Measurements from ENCODE around the gene TUBA4A. TPM values are rescaled to one million over a fixed set of nuclear protein-coding genes. Genes with fewer than 3 reads are reported as not detected.

TUBA4A gene
- total and polyA plus RNA-seq, 8 donors: 18.7 to 141 (median 40.0) TPM

- 0 to 1% (median 0%) methylated on average over 36 to 65 of the region's 65 CpGs for WGBS, 5 donors
These were observed 25.6 kb upstream of the TUBA4A start, which contains the start of gene DNAJB2 for GRCh38 chr2:219279151-219279915. DNAJB2 (plus strand) TSS chr2:219279366; CDS start chr2:219279834, 468 bp downstream.

GRCh38 chr2:219278655-219279150, 25.0 kb upstream of the TUBA4A start:
- TF ChIP-seq CTCF (IDR thresholded peaks at IDR 0.05): peak in 1 of 7 experiments; percentile 11
- TF ChIP-seq POLR2A (IDR thresholded peaks at IDR 0.05): no peak
- WGBS, 5 donors: 10 to 14% (median 12%) methylated on average over 9 of the region's 9 CpGs
- intact Hi-C loops (cut with DNase I; ENCODE audit: low total_unique reads): no loop called here

More at GRCh38 chr2:219279151-219279915, 25.6 kb upstream of the TUBA4A start, which contains the start of gene DNAJB2:
- Histone ChIP-seq H3K27ac (peak within 1 kb of the TSS; percentile 96 to 100 (median 99)), H3K4me3 (peak within 1 kb of the TSS; percentile 51 to 74 (median 70)), H3K36me3 (peaks cover 29 to 41% (median 39%) of the 10 kb centered on the region in 4 donors), H3K9me3 (no peaks in the 10 kb centered on the region), H3K27me3 (no peaks in the 10 kb centered on the region), H3K4me1 (peaks cover 22 to 50% (median 33%) of the 10 kb centered on the region in 4 donors)
- TF ChIP-seq CTCF (IDR thresholded peaks at IDR 0.05) (peak in 1 of 7 experiments; percentile 13), POLR2AphosphoS5 (IDR thresholded peaks at IDR 0.05) (peak; percentile 96 to 99 (median 98)), POLR2A (IDR thresholded peaks at IDR 0.05) (peak in 2 of 4 donors; percentile 21 to 72), EP300 (IDR thresholded peaks at IDR 0.05) (peak; percentile 51)
- intact Hi-C loops (cut with DNase I; ENCODE audit: low total_unique reads): no loop called here
- DNase-seq: peak; percentile 99

GRCh38 chr2:219277703-219278654, 24.3 kb upstream of the TUBA4A start:
- Histone ChIP-seq H3K36me3 (peaks cover 18 to 27% (median 25%) of the 10 kb centered on the region in 4 donors), H3K27ac (peak overlapping the region; percentile 39 to 100 (median 99)), H3K27me3 (no peaks in the 10 kb centered on the region), H3K4me1 (peaks cover 22 to 43% (median 31%) of the 10 kb centered on the region in 4 donors), H3K4me3 (peak overlapping the region in 1 of 4 donors; percentile 33), H3K9me3 (no peaks in the 10 kb centered on the region)
- peak; percentile 85 to 93 for DNase-seq
- WGBS, 5 donors: 23 to 34% (median 23%) methylated on average over 19 to 25 of the region's 25 CpGs
- intact Hi-C loops (cut with DNase I; ENCODE audit: low total_unique reads): no loop called here
- TF ChIP-seq POLR2AphosphoS5 (IDR thresholded peaks at IDR 0.05) (peak in 2 of 3 donors; percentile 29 to 64), EP300 (IDR thresholded peaks at IDR 0.05) (no peak), POLR2A (IDR thresholded peaks at IDR 0.05) (no peak), CTCF (IDR thresholded peaks at IDR 0.05) (peak in 6 of 7 experiments; percentile 63 to 99 (median 96))

More at GRCh38 chr2:219278655-219279150, 25.0 kb upstream of the TUBA4A start:
- DNase-seq: no peak
- peak overlapping the region; percentile 96 to 100 (median 99) for H3K27ac ChIP-seq
- no peaks in the 10 kb centered on the region for H3K27me3 ChIP-seq
- H3K9me3 ChIP-seq: no peaks in the 10 kb centered on the region
- peaks cover 23 to 34% (median 33%) of the 10 kb centered on the region in 4 donors for H3K36me3 ChIP-seq
- peak overlapping the region; percentile 51 to 74 (median 70) for H3K4me3 ChIP-seq
- H3K4me1 ChIP-seq: peaks cover 22 to 50% (median 31%) of the 10 kb centered on the region in 4 donors

Data from stomach (tissue), 9 donors.